ENCODE measurements around the gene COL6A3. TPM values are rescaled to one million over a fixed set of nuclear protein-coding genes. Genes with fewer than 3 reads are reported as not detected.

COL6A3 gene
- total and polyA plus RNA-seq, 2 of the 13 experiments (the other 11 are each of a cell fraction or from before 2014, with no cell fraction given): 0.03 TPM; not detected in 1

- in situ Hi-C loops (cut with HindIII; ENCODE audit: extremely low pct_ligation_motif_present, low pct_unique_long_range_greater_than_20kb): no loop called here
- WGBS (ENCODE audit: low lambda C conversion rate): 20% methylated on average over 5 of the region's 5 CpGs
- no peak for FAIRE-seq
- TF ChIP-seq GLI4 (CRISPR knock-in tag; IDR thresholded peaks at IDR 0.05; ENCODE audit: borderline replicate concordance) (no peak), ZSCAN29 (CRISPR knock-in tag; conservative IDR thresholded peaks at IDR 0.05) (no peak), SCMH1 (CRISPR knock-in tag; IDR thresholded peaks at IDR 0.05; ENCODE audit: borderline replicate concordance) (no peak), KAT8 (CRISPR knock-in tag; IDR thresholded peaks at IDR 0.05) (no peak), ZNF225 (CRISPR knock-in tag; IDR thresholded peaks at IDR 0.05) (no peak), ZNF331 (CRISPR knock-in tag; IDR thresholded peaks at IDR 0.05) (no peak), ZMAT5 (CRISPR knock-in tag; IDR thresholded peaks at IDR 0.05; ENCODE audit: borderline replicate concordance, low read depth) (no peak), ZHX1 (CRISPR knock-in tag; IDR thresholded peaks at IDR 0.05; ENCODE audit: low read depth) (no peak), ZBTB7B (CRISPR knock-in tag; IDR thresholded peaks at IDR 0.05) (no peak), LBX2 (CRISPR knock-in tag; IDR thresholded peaks at IDR 0.05; ENCODE audit: borderline replicate concordance) (no peak)
- TF ChIP-seq, protein P1, sequence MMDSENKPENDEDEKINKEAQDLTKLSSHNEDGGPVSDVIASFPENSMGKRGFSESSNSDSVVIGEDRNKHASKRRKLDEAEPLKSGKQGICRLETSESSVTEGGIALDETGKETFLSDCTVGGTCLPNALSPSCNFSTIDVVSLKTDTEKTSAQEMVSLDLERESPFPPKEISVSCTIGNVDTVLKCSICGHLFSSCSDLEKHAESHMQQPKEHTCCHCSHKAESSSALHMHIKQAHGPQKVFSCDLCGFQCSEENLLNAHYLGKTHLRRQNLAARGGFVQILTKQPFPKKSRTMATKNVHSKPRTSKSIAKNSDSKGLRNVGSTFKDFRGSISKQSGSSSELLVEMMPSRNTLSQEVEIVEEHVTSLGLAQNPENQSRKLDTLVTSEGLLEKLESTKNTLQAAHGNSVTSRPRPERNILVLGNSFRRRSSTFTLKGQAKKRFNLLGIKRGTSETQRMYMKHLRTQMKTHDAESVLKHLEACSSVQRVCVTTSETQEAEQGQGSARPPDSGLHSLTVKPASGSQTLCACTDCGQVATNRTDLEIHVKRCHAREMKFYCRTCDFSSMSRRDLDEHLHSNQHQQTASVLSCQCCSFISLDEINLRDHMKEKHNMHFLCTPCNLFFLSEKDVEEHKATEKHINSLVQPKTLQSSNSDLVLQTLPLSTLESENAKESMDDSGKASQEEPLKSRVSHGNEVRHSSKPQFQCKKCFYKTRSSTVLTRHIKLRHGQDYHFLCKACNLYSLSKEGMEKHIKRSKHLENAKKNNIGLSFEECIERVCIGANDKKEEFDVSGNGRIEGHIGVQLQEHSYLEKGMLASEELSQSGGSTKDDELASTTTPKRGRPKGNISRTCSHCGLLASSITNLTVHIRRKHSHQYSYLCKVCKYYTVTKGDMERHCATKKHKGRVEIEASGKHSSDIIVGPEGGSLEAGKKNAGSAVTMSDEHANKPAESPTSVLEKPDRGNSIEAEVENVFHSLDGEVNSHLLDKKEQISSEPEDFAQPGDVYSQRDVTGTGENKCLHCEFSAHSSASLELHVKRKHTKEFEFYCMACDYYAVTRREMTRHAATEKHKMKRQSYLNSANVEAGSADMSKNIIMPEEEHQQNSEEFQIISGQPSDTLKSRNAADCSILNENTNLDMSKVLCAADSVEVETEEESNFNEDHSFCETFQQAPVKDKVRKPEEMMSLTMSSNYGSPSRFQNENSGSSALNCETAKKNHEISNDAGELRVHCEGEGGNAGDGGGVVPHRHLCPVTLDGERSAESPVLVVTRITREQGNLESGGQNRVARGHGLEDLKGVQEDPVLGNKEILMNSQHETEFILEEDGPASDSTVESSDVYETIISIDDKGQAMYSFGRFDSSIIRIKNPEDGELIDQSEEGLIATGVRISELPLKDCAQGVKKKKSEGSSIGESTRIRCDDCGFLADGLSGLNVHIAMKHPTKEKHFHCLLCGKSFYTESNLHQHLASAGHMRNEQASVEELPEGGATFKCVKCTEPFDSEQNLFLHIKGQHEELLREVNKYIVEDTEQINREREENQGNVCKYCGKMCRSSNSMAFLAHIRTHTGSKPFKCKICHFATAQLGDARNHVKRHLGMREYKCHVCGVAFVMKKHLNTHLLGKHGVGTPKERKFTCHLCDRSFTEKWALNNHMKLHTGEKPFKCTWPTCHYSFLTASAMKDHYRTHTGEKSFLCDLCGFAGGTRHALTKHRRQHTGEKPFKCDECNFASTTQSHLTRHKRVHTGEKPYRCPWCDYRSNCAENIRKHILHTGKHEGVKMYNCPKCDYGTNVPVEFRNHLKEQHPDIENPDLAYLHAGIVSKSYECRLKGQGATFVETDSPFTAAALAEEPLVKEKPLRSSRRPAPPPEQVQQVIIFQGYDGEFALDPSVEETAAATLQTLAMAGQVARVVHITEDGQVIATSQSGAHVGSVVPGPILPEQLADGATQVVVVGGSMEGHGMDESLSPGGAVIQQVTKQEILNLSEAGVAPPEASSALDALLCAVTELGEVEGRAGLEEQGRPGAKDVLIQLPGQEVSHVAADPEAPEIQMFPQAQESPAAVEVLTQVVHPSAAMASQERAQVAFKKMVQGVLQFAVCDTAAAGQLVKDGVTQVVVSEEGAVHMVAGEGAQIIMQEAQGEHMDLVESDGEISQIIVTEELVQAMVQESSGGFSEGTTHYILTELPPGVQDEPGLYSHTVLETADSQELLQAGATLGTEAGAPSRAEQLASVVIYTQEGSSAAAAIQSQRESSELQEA (CRISPR knock-in tag; IDR thresholded peaks at IDR 0.05; ENCODE audit: not compliant biosample characterization): no peak
- TF ChIP-seq, protein P2, sequence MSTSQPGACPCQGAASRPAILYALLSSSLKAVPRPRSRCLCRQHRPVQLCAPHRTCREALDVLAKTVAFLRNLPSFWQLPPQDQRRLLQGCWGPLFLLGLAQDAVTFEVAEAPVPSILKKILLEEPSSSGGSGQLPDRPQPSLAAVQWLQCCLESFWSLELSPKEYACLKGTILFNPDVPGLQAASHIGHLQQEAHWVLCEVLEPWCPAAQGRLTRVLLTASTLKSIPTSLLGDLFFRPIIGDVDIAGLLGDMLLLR (CRISPR knock-in tag; IDR thresholded peaks at IDR 0.05): no peak
Measured at GRCh38 chr2:237406371-237406895, 7.5 kb downstream of the COL6A3 start.

More at GRCh38 chr2:237406371-237406895, 7.5 kb downstream of the COL6A3 start:
- H3K9ac ChIP-seq (ENCODE audit: insufficient read depth, low read depth, low read length): no peak overlapping the region
- no peaks in the 10 kb centered on the region for H4K20me1 ChIP-seq (ENCODE audit: insufficient read depth, low read length)
- H3K79me2 ChIP-seq (ENCODE audit: insufficient read depth, low read length): no peaks in the 10 kb centered on the region
- no peak overlapping the region for H2AFZ ChIP-seq (ENCODE audit: low read length)
- H3K27ac ChIP-seq (ENCODE audit: extremely low read length, insufficient read depth, low read length): no peak overlapping the region
- CTCF ChIA-PET (ENCODE audit: low intra/inter-chr PET ratio, low total read pairs): no interaction called here
- POLR2A ChIA-PET: no interaction called here
- H3K4me2 ChIP-seq (ENCODE audit: low read depth, low read length): no peak overlapping the region
- H3K27me3 ChIP-seq (ENCODE audit: control insufficient read depth in 1 of 2, insufficient read depth in 2 of 2, low read length in 2 of 2): peaks cover 3 to 67% of the 10 kb centered on the region in 2 experiments; a peak in 4 of 5 replicates
- H3K4me1 ChIP-seq (ENCODE audit: insufficient read depth, low read length): no peaks in the 10 kb centered on the region
- intact Hi-C loops (cut with micrococcal nuclease; ENCODE audit: unreplicated experiment): no loop called here
- no peaks in the 10 kb centered on the region for H3K9me3 ChIP-seq (ENCODE audit: low read length)
- no peaks in the 10 kb centered on the region for H3K36me3 ChIP-seq (replicated peaks in 1 of 2; ENCODE audit: control insufficient read depth in 1 of 2, insufficient read depth in 2 of 2, low read length in 2 of 2)
- DNase-seq (ENCODE audit: low spot score) (no peak), ATAC-seq (no peak)
- H3K4me3 ChIP-seq (replicated peaks in 1 of 3; ENCODE audit: insufficient read depth in 1 of 3, low read depth in 2 of 3, low read length in 3 of 3): no peak overlapping the region
- no TSS peak for BruUV-seq (replicated peaks)

All from HepG2 (cell line).